ENCODE measurements around the gene PPP1R17. TPM values are rescaled to one million over a fixed set of nuclear protein-coding genes. Genes with fewer than 3 reads are reported as not detected.

Gene PPP1R17
- polyA plus RNA-seq, 2 of the 4 experiments (the other 2 are of a cell fraction): not detected

- Histone ChIP-seq H3K4me3 (no peak overlapping the region), H3K4me1 (no peaks in the 10 kb centered on the region), H3K27ac (no peak overlapping the region), H3K9me3 (no peaks in the 10 kb centered on the region), H3K4me2 (no peak overlapping the region)
- CTCF ChIA-PET: interaction anchor here (1.4 to 1.9 kb wide), 2 partner anchors 13 to 500 kb away, joined by 5 to 6 read pairs; no protein-coding TSS in a partner anchor
- TF ChIP-seq FOSL2 (IDR thresholded peaks at IDR 0.05): no peak
- TF ChIP-seq FOSL2 (CRISPR knock-in tag; IDR thresholded peaks at IDR 0.05): no peak
- TF ChIP-seq POLR2AphosphoS2 (conservative IDR thresholded peaks at IDR 0.05; ENCODE audit: low read length): no peak
- TF ChIP-seq, protein P1, sequence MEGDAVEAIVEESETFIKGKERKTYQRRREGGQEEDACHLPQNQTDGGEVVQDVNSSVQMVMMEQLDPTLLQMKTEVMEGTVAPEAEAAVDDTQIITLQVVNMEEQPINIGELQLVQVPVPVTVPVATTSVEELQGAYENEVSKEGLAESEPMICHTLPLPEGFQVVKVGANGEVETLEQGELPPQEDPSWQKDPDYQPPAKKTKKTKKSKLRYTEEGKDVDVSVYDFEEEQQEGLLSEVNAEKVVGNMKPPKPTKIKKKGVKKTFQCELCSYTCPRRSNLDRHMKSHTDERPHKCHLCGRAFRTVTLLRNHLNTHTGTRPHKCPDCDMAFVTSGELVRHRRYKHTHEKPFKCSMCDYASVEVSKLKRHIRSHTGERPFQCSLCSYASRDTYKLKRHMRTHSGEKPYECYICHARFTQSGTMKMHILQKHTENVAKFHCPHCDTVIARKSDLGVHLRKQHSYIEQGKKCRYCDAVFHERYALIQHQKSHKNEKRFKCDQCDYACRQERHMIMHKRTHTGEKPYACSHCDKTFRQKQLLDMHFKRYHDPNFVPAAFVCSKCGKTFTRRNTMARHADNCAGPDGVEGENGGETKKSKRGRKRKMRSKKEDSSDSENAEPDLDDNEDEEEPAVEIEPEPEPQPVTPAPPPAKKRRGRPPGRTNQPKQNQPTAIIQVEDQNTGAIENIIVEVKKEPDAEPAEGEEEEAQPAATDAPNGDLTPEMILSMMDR (IDR thresholded peaks at IDR 0.05): no peak
- no peak for TF ChIP-seq BCL3 (IDR thresholded peaks at IDR 0.05)
- no peak for TF ChIP-seq HOXB13 (CRISPR knock-in tag; IDR thresholded peaks at IDR 0.05; ENCODE audit: low read depth)
- no peak for TF ChIP-seq REST (IDR thresholded peaks at IDR 0.05)
- TF ChIP-seq NFE2L2 (conservative IDR thresholded peaks at IDR 0.05; ENCODE audit: low read length): no peak
- no peak for TF ChIP-seq FOXS1 (CRISPR knock-in tag; IDR thresholded peaks at IDR 0.05)
- TF ChIP-seq RAD21 (conservative IDR thresholded peaks at IDR 0.05 in 1 of 2, IDR thresholded peaks at IDR 0.05 in 1 of 2): no peak
- TF ChIP-seq E2F6 (IDR thresholded peaks at IDR 0.05; ENCODE audit: borderline replicate concordance, low read depth): no peak
- TF ChIP-seq GATA3 (IDR thresholded peaks at IDR 0.05; ENCODE audit: borderline replicate concordance): no peak
- no peak for TF ChIP-seq MAZ (IDR thresholded peaks at IDR 0.05; ENCODE audit: borderline replicate concordance, low read depth, low read length)
- TF ChIP-seq CHD4 (IDR thresholded peaks at IDR 0.05; ENCODE audit: borderline replicate concordance): no peak
- no peak for TF ChIP-seq ATOH8 (CRISPR knock-in tag; IDR thresholded peaks at IDR 0.05; ENCODE audit: low read depth)
- TF ChIP-seq FOSB (CRISPR knock-in tag; IDR thresholded peaks at IDR 0.05): no peak
- POLR2A ChIA-PET: no interaction called here
- DNase-seq (ENCODE audit: low read depth in 1 of 2, low spot score in 1 of 2): no peak
- FAIRE-seq: no peak
- WGBS (ENCODE audit: missing lambda C conversion rate): 8% methylated on average over 5 of the region's 5 CpGs
- no peak for ATAC-seq
Measured at GRCh38 chr7:31692451-31692850, 5.4 kb downstream of the PPP1R17 start.

- DNase-seq (ENCODE audit: low read depth in 1 of 2, low spot score in 1 of 2) (no peak), FAIRE-seq (no peak), ATAC-seq (no peak)
- TF ChIP-seq, protein P2, sequence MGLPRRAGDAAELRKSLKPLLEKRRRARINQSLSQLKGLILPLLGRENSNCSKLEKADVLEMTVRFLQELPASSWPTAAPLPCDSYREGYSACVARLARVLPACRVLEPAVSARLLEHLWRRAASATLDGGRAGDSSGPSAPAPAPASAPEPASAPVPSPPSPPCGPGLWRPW (IDR thresholded peaks at IDR 0.05): no peak
- TF ChIP-seq KDM1A (IDR thresholded peaks at IDR 0.05; ENCODE audit: low read depth): no peak
- no peak for TF ChIP-seq SMC3 (IDR thresholded peaks at IDR 0.05)
- TF ChIP-seq CHD2 (IDR thresholded peaks at IDR 0.05; ENCODE audit: low read length, partially characterized antibody): no peak
- no peak for TF ChIP-seq EHF (CRISPR knock-in tag; IDR thresholded peaks at IDR 0.05)
- TF ChIP-seq TFCP2L1 (CRISPR knock-in tag; IDR thresholded peaks at IDR 0.05): no peak
- TF ChIP-seq CHD4 (IDR thresholded peaks at IDR 0.05; ENCODE audit: borderline replicate concordance): no peak
- no peak for TF ChIP-seq JUNB (IDR thresholded peaks at IDR 0.05)
- TF ChIP-seq ZNF302 (CRISPR knock-in tag; IDR thresholded peaks at IDR 0.05): no peak
- TF ChIP-seq FOSL2 (IDR thresholded peaks at IDR 0.05): no peak
- TF ChIP-seq FOSL2 (CRISPR knock-in tag; IDR thresholded peaks at IDR 0.05): no peak
- TF ChIP-seq HOXB5 (CRISPR knock-in tag; IDR thresholded peaks at IDR 0.05): no peak
- TF ChIP-seq RFX5 (IDR thresholded peaks at IDR 0.05): no peak
- TF ChIP-seq RAD21 (conservative IDR thresholded peaks at IDR 0.05 in 1 of 2, IDR thresholded peaks at IDR 0.05 in 1 of 2): no peak
- no peak for TF ChIP-seq FOSB (CRISPR knock-in tag; IDR thresholded peaks at IDR 0.05)
- no peak for TF ChIP-seq HOXB13 (CRISPR knock-in tag; IDR thresholded peaks at IDR 0.05; ENCODE audit: low read depth)
- no peak for TF ChIP-seq CBX8 (IDR thresholded peaks at IDR 0.05)
- POLR2A ChIA-PET: no interaction called here
- no peaks in the 10 kb centered on the region for H3K4me1 ChIP-seq
- no peak overlapping the region for H3K4me3 ChIP-seq
- no peak overlapping the region for H3K4me2 ChIP-seq
- CTCF ChIA-PET: interaction anchor here (1.0 to 1.9 kb wide), 3 partner anchors 10 to 500 kb away, joined by 3 to 6 read pairs (median 5); no protein-coding TSS in a partner anchor
- no peaks in the 10 kb centered on the region for H3K9me3 ChIP-seq
- 48% methylated on average over 2 of the region's 2 CpGs for WGBS (ENCODE audit: missing lambda C conversion rate)
- H3K27ac ChIP-seq: no peak overlapping the region
Measured at GRCh38 chr7:31692871-31693270, 5.9 kb downstream of the PPP1R17 start.
